IMR-90 (cell line): ENCODE measurements around the gene TACC2.

Source experiments
- BHLHE40 ChIP-seq: fragments of 150-350 bp; IDR thresholded peaks from 2 replicates; pipeline ENCODE4 v1.6.1; 2016; ENCODE audit warnings: mild to moderate bottlenecking, low read depth, low read length
- CEBPB ChIP-seq: IDR thresholded peaks from 2 replicates; pipeline ENCODE4 v1.6.1; 2012; ENCODE audit warnings: low read depth, low read length, improper control_type of control experiment
- CHD1 ChIP-seq: IDR thresholded peaks from 2 replicates; pipeline ENCODE4 v1.6.1; 2012; ENCODE audit warnings: low read depth, low read length, improper control_type of control experiment
- CTCF ChIP-seq: conservative IDR thresholded peaks from 2 replicates; pipeline ENCODE4 v1.5.1; 2012; ENCODE audit warnings: mild to moderate bottlenecking, low read depth, low read length, improper control_type of control experiment
- MAFK ChIP-seq: IDR thresholded peaks from 2 replicates; pipeline ENCODE4 v1.6.1; 2012; ENCODE audit warnings: low read depth, low read length, improper control_type of control experiment
- MAZ ChIP-seq: IDR thresholded peaks from 2 replicates; pipeline ENCODE4 v1.6.1; 2012; ENCODE audit warnings: low read depth, mild to moderate bottlenecking, low read length, improper control_type of control experiment, moderate library complexity, borderline replicate concordance
- MXI1 ChIP-seq: IDR thresholded peaks from 2 replicates; pipeline ENCODE4 v1.6.1; 2012; ENCODE audit warnings: low read depth, mild to moderate bottlenecking, low read length, moderate library complexity, borderline replicate concordance
- NFE2L2 ChIP-seq: fragments of 150-350 bp; IDR thresholded peaks from 2 replicates; pipeline ENCODE4 v1.6.1; 2016; ENCODE audit warnings: low read depth, mild to moderate bottlenecking, low read length
- POLR2A ChIP-seq: IDR thresholded peaks from 2 replicates; pipeline ENCODE4 v1.6.1; 2012; ENCODE audit warnings: mild to moderate bottlenecking, low read depth, low read length
- RAD21 ChIP-seq: IDR thresholded peaks from 2 replicates; pipeline ENCODE4 v1.6.1; 2012; ENCODE audit warnings: low read length, improper control_type of control experiment
- RCOR1 ChIP-seq: IDR thresholded peaks from 2 replicates; pipeline ENCODE4 v1.6.1; 2012; ENCODE audit warnings: mild to moderate bottlenecking, low read length, improper control_type of control experiment; ENCODE audit not compliant: insufficient replicate concordance
- SMC3 ChIP-seq: fragments of 150-350 bp; IDR thresholded peaks from 2 replicates; pipeline ENCODE4 v1.6.1; 2016; ENCODE audit warnings: low read depth, mild to moderate bottlenecking, antibody characterized with exemption, low read length, moderate library complexity
- USF2 ChIP-seq: fragments of 150-350 bp; IDR thresholded peaks from 2 replicates; pipeline ENCODE4 v1.6.1; 2017; ENCODE audit warnings: mild to moderate bottlenecking, antibody characterized with exemption, low read length, low read depth

GRCh38 chr10:121976607-121977006, 12.4 kb upstream of the TACC2 start:
- no peak for TF ChIP-seq CTCF
- no peak for TF ChIP-seq BHLHE40
- no peak for TF ChIP-seq NFE2L2
- no peak for TF ChIP-seq POLR2A
- TF ChIP-seq RAD21 = no peak
- no peak for TF ChIP-seq CEBPB
- TF ChIP-seq SMC3 = no peak
- TF ChIP-seq MAFK = no peak
- TF ChIP-seq MAZ = no peak
- TF ChIP-seq CHD1 = no peak
- no peak for TF ChIP-seq RCOR1
- TF ChIP-seq USF2 = no peak
- no peak for TF ChIP-seq MXI1
